K562 (cell line): Measurements from ENCODE around the gene CCNL2. TPM values are rescaled to one million over a fixed set of nuclear protein-coding genes. Genes with fewer than 3 reads are reported as not detected.
A peak's percentile ranks its signal among the peaks of the same experiment; 100 is the strongest.

ENCODE experiments used
- ARHGAP35 ChIP-seq: fragments of 450-650 bp; IDR thresholded peaks from 2 replicates; pipeline ENCODE4 v1.6.1; 2018; ENCODE audit not compliant: partially characterized antibody
- ATF1 ChIP-seq, 2 experiments: fragments of 450-650 bp in 1 of 2; IDR thresholded peaks; 2 replicates each; pipeline ENCODE4 v1.6.1; 2016; ENCODE audit warnings: missing compliant biosample characterization in 1 of 2, missing genetic modification characterization in 1 of 2
- CREBBP ChIP-seq: IDR thresholded peaks from one replicate; pipeline ENCODE4 v1.6.1; 2012; ENCODE audit warnings: low read depth, mild to moderate bottlenecking, control low read depth, inconsistent platforms, low read length
- DMBX1 ChIP-seq: fragments of 250-450 bp; sonication (Bioruptor Pico); IDR thresholded peaks from 2 replicates; pipeline ENCODE4 v1.8.0; 2022; ENCODE audit warnings: inconsistent platforms, mild to moderate bottlenecking, moderate library complexity, borderline replicate concordance
- DNMT1 ChIP-seq: fragments of 450-650 bp; IDR thresholded peaks from 2 replicates; pipeline ENCODE4 v1.6.1; 2016; ENCODE audit warnings: antibody characterized with exemption, mild to moderate bottlenecking
- ETV6 ChIP-seq, 3 experiments: fragments of 150-350 bp in 1 of 3; sonication (generic) in 1 of 3; formaldehyde crosslinking in 1 of 3; IDR thresholded peaks; 2 replicates each; pipeline versions ENCODE4 v1.6.1 to v1.8.0; 2014 to 2022; ENCODE audit warnings: borderline replicate concordance in 2 of 3, low read depth in 2 of 3, antibody characterized with exemption in 1 of 3, low read length in 1 of 3, mild to moderate bottlenecking in 1 of 3, missing genetic modification reagents in 1 of 3
- SMAD3 ChIP-seq: fragments of 450-650 bp; formaldehyde crosslinking; conservative IDR thresholded peaks from 2 replicates; pipeline ENCODE4 v1.4.0; 2020; ENCODE audit warnings: mild to moderate bottlenecking
- ZNF609 ChIP-seq: sonication (generic); formaldehyde crosslinking; IDR thresholded peaks from 2 replicates; pipeline ENCODE4 v1.8.1; 2023; ENCODE audit warnings: missing genetic modification reagents, mild to moderate bottlenecking, borderline replicate concordance
- ZNF696 ChIP-seq: fragments of 250-450 bp; sonication (Bioruptor Pico); conservative IDR thresholded peaks from 2 replicates; pipeline ENCODE4 v1.4.0; 2020; ENCODE audit warnings: mild to moderate bottlenecking, moderate library complexity
- ZNF766 ChIP-seq: fragments of 200-800 bp; sonication (Bioruptor generic); conservative IDR thresholded peaks from 2 replicates; pipeline ENCODE4 v1.6.1; 2016; ENCODE audit warnings: missing genetic modification characterization, missing compliant biosample characterization
- polyA plus RNA-seq, 8 experiments: library from polyadenylated mRNA; depleted of rRNA in 4 of 8; stranded (reverse) in 5 of 8; unstranded in 3 of 8; fragments of >200 nt; fragmentation: Nextera tagmentation in 2 of 8; fragmentation: Illumina TruSeq in 1 of 8; extraction: Ambion mirVana in 2 of 8; extraction: Trizol in 1 of 8; gene quantifications; 2 replicates each; pipeline versions ENCODE4 v1.2.1 to v1.2.3, GENCODE V29; 2011 to 2014; ENCODE audit warnings: inconsistent platforms in 1 of 8, missing spikeins in 1 of 8
- total RNA-seq, 7 experiments: library from RNA; depleted of rRNA in 6 of 7; stranded (reverse); fragments of >200 nt in 6 of 7; fragmentation: Illumina TruSeq in 2 of 7; extraction: Trizol in 2 of 7; gene quantifications; 2 replicates each; pipeline versions ENCODE4 v1.2.1 to v1.2.3, GENCODE V29; 2011 to 2021; ENCODE audit warnings: low replicate concordance in 1 of 7
- TF ChIP-seq, protein P1 (sequence below): fragments of 450-650 bp; IDR thresholded peaks from 2 replicates; pipeline ENCODE4 v1.6.1; 2016; ENCODE audit warnings: low read depth
- TF ChIP-seq, protein P2 (sequence below): sonication (generic); formaldehyde crosslinking; IDR thresholded peaks from 2 replicates; pipeline ENCODE4 v1.8.1; 2022; ENCODE audit warnings: missing genetic modification reagents

The CCNL2 gene
- total and polyA plus RNA-seq, 9 of the 15 experiments (the other 6 are each of a cell fraction or from before 2014, with no cell fraction given): 2.8 to 287 (median 94.5) TPM

DNA sequence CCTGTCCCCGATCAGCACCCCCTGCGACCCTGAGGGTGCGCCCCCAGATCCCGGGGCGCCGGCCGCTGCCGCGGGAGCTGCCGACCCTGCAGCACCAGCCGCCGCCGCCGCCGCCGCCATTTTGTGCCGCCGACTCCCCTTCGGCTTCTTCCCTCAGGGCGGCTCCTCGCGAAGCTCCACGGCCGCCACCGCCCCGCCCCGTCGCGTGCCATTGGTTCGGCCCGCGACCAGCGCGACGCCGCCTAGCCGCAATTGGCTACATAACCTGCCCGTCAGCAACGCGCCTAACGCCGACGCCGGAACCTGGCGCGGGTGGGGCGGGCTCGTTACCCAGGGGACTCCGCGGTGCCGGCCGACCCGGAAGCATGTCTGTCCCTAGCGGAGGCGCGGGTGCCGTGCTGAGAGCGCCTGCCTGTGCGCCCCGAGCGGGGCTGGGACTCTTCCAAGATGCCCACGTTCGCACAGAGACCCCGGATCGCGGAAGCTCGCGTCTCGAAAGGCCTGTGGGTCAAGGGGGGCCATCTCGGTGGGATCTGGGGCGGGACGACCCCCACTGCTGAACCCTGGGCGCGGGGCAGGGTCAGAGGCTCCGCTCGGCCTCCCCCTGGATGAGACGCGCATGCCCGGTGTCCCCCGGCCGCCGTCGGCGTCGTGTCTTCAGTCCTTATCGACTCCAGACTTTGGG, at the start of gene CCNL2 (continued):
- TF ChIP-seq, protein P1, sequence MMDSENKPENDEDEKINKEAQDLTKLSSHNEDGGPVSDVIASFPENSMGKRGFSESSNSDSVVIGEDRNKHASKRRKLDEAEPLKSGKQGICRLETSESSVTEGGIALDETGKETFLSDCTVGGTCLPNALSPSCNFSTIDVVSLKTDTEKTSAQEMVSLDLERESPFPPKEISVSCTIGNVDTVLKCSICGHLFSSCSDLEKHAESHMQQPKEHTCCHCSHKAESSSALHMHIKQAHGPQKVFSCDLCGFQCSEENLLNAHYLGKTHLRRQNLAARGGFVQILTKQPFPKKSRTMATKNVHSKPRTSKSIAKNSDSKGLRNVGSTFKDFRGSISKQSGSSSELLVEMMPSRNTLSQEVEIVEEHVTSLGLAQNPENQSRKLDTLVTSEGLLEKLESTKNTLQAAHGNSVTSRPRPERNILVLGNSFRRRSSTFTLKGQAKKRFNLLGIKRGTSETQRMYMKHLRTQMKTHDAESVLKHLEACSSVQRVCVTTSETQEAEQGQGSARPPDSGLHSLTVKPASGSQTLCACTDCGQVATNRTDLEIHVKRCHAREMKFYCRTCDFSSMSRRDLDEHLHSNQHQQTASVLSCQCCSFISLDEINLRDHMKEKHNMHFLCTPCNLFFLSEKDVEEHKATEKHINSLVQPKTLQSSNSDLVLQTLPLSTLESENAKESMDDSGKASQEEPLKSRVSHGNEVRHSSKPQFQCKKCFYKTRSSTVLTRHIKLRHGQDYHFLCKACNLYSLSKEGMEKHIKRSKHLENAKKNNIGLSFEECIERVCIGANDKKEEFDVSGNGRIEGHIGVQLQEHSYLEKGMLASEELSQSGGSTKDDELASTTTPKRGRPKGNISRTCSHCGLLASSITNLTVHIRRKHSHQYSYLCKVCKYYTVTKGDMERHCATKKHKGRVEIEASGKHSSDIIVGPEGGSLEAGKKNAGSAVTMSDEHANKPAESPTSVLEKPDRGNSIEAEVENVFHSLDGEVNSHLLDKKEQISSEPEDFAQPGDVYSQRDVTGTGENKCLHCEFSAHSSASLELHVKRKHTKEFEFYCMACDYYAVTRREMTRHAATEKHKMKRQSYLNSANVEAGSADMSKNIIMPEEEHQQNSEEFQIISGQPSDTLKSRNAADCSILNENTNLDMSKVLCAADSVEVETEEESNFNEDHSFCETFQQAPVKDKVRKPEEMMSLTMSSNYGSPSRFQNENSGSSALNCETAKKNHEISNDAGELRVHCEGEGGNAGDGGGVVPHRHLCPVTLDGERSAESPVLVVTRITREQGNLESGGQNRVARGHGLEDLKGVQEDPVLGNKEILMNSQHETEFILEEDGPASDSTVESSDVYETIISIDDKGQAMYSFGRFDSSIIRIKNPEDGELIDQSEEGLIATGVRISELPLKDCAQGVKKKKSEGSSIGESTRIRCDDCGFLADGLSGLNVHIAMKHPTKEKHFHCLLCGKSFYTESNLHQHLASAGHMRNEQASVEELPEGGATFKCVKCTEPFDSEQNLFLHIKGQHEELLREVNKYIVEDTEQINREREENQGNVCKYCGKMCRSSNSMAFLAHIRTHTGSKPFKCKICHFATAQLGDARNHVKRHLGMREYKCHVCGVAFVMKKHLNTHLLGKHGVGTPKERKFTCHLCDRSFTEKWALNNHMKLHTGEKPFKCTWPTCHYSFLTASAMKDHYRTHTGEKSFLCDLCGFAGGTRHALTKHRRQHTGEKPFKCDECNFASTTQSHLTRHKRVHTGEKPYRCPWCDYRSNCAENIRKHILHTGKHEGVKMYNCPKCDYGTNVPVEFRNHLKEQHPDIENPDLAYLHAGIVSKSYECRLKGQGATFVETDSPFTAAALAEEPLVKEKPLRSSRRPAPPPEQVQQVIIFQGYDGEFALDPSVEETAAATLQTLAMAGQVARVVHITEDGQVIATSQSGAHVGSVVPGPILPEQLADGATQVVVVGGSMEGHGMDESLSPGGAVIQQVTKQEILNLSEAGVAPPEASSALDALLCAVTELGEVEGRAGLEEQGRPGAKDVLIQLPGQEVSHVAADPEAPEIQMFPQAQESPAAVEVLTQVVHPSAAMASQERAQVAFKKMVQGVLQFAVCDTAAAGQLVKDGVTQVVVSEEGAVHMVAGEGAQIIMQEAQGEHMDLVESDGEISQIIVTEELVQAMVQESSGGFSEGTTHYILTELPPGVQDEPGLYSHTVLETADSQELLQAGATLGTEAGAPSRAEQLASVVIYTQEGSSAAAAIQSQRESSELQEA: no peak
- TF ChIP-seq ATF1 (CRISPR knock-in tag; IDR thresholded peaks at IDR 0.05) (peak; percentile 80), ATF1 (tag; IDR thresholded peaks at IDR 0.05) (peak; percentile 98), ARHGAP35 (no peak), CREBBP (no peak), ZNF766 (CRISPR knock-in tag) (no peak), ZNF696 (no peak), SMAD3 (CRISPR knock-in tag) (no peak), DNMT1 (no peak), ZNF609 (CRISPR knock-in tag) (no peak; the same call in 1 of the 2 replicates), ETV6 (IDR thresholded peaks at IDR 0.05; ENCODE audit: borderline replicate concordance in 1 of 2, low read depth in 2 of 2, low read length in 1 of 2) (0 out of 4 replicates have a peak, but pooled peaks of 1 of the 2 experiments have one; percentile 5), ETV6 (CRISPR knock-in tag; IDR thresholded peaks at IDR 0.05; ENCODE audit: borderline replicate concordance) (0 out of 2 replicates have a peak, but pooled peaks have one; percentile 25), DMBX1 (CRISPR knock-in tag) (peak; percentile 62; the same call in 1 of the 2 replicates)
- TF ChIP-seq, protein P2, sequence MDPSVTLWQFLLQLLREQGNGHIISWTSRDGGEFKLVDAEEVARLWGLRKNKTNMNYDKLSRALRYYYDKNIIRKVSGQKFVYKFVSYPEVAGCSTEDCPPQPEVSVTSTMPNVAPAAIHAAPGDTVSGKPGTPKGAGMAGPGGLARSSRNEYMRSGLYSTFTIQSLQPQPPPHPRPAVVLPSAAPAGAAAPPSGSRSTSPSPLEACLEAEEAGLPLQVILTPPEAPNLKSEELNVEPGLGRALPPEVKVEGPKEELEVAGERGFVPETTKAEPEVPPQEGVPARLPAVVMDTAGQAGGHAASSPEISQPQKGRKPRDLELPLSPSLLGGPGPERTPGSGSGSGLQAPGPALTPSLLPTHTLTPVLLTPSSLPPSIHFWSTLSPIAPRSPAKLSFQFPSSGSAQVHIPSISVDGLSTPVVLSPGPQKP: no peak
